ENCODE results near the gene LTBP3.

Gene LTBP3

DNA sequence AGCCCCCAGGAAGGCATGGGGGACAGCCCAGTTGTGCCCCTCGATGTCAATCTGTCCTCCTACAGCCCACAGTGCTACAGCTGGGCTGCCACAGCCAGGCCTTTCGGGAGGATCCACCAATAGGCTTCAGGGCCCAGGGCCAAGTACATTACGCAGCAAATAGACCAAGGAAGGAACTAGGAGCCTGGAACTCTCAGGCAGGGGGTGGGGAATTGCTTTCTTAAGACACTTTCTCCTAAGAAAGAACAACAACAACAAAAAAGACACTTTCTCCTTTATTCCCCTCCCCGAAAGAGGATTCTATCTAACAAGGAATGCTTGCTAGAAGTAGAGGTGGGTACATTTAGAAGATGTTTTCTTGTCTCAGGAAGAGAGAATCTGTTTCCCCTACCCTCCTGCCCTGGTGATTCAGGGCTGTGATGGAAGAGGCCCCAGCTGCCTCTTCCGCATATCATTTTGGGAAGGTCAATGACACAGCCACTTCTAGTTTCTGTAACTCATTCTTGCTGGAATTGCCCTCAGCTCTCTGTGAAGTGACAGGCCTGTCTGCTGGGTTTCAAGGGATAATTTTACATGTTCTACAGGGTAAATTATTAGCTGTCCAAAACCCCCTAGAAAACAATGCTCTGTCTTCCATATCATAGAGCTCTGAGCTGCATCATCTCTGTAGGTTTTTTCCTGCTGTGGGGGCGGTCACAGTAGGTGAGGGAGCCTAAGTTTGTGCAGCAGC is 65.4 kb downstream of the LTBP3 start:
- no peak for DNase-seq

DNA sequence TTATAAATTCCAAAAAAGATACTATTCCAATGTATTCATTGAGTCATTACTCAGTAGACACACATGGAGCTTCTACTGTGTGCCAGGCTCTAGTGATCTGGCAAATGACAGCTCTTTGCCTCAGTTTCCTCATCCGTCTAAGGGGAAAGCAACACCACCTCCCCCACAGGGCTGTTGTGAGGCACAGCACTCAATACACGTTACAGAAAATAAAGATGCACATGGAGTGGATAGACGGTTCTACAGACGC is 65.8 kb downstream of the LTBP3 start:
- DNase-seq: no peak

DNA sequence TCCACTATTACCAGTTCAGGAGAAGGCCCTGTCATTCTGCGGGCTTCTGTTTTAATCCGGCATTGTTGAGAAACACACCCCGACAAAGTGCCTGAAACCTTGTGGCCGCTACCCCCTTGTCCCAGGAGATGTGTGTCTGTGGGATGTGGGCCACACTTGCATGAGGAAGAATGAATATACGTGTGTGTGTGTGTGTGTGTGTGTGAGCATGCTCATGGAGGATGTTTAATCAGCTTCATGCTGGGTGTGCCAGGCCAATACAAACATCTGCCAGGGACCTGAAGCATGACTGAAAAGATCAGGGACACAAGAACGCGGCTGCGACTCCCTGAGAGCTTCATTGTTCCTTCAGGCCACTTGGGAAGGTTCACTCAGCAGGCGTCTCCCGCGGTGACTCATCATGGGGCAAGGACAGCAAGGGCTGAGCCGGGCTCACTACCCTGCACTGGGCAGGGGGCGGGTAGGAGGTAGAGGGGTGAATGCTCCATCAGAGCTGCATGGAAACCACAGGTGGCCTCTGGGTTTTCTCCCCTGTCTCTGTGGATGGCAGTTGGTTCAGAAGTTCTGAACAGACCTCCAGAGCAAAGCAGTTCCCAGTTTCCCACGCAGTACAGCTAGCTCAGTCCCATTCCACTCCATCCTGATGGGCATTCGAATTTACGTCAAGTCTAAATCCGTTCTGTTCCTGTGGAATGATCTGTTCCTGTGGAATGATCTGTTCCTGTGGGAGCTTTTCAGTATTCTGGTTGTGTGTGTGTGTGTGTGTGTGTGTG is 66.4 kb downstream of the LTBP3 start:
- no peak for DNase-seq

DNA sequence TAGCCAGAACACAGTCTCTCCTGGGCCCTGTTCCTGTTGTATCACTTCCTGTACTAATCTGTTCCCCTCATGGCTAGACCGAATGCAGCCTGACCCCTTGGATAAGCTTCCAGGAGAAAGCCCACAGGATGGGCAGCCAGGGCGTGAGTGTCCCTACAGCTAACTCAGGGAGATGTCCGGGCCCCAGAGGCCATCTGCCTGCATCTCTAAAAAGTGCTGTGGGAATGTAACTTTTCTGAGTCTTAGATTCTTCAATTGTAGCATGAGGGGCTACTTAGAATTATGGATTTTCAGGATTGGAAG is 67.0 kb downstream of the LTBP3 start:
- no peak for DNase-seq

DNA sequence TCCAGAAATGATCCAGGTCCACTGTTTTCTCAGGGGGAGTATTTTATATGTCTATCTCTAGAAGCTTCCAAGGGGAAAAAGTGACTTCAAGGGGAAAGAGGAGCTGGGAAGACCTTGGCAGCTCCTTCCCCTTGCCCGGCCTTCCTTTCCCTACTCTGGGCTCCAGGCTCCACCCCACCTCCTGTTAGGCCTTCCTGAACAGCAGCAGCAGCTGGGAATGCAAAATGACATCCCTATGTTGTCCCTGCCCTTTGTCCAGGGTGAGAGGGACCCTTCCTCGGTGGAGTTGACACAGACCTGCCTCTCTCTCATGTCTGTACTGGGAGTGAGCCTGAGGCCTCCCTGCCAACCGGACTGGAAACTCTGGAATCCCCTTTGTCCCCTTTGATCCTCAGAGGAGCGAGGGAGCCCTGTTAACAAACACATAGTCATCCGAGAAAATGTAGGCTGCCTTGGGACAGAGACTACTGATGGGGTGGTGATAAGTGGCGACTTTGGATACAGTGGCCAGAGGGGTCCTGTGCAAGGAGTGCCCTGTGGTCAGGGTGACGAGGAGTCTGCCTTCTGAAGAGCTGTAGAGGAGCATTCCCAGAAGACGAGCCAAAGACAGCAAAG is 68.3 kb downstream of the LTBP3 start:
- no peak for DNase-seq

DNA sequence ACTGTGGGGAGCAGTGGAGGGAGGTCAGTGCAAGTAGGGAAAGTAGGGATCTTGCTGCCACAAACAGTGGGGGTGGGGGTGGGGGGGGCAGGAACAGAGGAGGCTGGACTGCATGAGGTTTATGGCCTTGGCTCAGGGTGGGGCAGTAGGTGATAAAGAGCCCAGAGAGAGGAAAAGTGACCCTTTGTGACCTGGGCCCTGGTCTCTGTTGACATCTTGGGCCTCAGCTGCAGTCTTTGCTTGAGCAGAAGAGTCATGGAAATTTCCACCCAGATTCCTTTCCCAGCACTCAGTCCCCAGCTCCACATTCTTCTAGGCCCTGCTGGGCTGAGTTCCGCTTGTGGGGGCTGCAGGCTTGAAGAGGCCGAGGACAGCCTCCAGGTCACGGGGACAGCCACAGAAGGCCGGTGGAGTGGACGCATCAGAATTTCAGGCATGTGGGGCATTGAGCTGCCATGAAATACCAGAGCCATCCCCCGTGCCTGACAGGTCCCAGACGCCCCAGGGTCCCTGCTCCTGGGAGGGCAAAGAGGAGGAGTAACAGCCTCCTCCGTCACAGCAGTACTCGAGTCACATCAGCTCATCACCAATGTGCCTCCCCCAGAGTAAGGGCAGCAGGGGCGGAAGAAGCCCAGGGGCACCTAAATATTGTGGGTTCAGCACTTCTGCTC is 69.0 kb downstream of the LTBP3 start:
- no peak for DNase-seq

Data from stimulated activated CD4-positive, alpha-beta T cell treated with anti-CD3 and anti-CD28 coated beads, Interleukin-4, amount 100 ng/mL, for 1 hour (primary cell).